Stimulated activated CD4-positive, alpha-beta T cell treated with anti-CD3 and anti-CD28 coated beads, TNF-alpha, amount 100 ng/mL, for 24 hours (primary cell): ENCODE results near the gene ACAP1.
"Not testable (repeated sequence)": the region's sequence is repeated elsewhere in the genome, so short reads cannot be mapped to it uniquely, and the experiment has no call there.

Experiments
- DNase-seq, 3 experiments: peaks; one replicate each; pipeline ENCODE4 v3.0.0-alpha.2; 2020; ENCODE audit warnings: low read depth in 3 of 3

The ACAP1 gene

GRCh38 chr17:7354262-7354843, 18.0 kb downstream of the ACAP1 start:
- no peak for DNase-seq

DNA sequence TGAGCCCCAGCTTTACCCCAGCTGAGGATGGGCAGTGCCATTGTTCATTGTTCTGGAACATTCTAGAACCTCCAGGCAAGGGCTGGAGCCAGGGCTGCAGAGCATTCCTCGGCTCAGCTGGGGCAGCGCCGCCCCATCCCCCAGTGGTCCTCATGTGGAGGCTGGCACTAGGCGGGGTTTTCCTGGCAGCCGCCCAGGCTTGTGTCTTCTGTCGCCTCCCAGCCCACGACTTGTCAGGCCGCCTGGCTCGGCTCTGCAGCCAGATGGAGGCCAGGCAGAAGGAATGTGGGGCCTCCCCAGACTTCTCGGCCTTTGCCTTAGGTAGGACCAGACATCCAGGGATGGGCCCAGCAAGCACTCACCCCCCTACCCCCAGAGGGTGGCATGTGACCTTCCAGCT, 18.7 kb downstream of the ACAP1 start, which contains the start of gene TMEM95:
Gene TMEM95 (plus strand): TSS at position 104 of the 400 bp plus-strand sequence. CDS start 49 bp downstream, at position 153.
- DNase-seq: no peak

- DNase-seq: no peak
Observed at GRCh38 chr17:7355573-7355972, 19.2 kb downstream of the ACAP1 start.

- DNase-seq: peak; percentile 72 to 87 (median 74)
Observed at GRCh38 chr17:7356072-7356549, 19.8 kb downstream of the ACAP1 start.

- DNase-seq: no peak
Observed at GRCh38 chr17:7356756-7357155, 20.4 kb downstream of the ACAP1 start.

GRCh38 chr17:7357381-7357780, 21.1 kb downstream of the ACAP1 start:
- no peak for DNase-seq

DNA sequence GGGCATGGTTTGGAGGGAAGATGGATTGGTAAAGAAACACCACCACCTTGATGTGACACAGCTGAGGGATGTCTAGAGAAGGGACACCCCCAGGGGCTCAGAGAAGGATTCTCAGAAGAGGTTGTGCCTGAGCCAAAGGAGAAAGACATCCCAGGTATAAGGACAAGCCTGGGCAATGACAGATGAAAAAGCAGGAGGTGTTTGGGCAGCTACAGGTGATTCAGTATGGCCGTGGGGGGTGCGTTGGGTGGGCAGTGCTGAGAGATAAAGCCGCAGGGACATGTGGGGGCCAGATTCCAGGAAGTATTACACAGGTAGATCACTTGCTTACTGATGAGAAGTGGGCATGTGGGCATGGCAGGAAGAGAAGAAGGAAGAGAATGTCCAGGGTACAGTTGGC, 25.6 kb downstream of the ACAP1 start:
- DNase-seq: no peak

DNA sequence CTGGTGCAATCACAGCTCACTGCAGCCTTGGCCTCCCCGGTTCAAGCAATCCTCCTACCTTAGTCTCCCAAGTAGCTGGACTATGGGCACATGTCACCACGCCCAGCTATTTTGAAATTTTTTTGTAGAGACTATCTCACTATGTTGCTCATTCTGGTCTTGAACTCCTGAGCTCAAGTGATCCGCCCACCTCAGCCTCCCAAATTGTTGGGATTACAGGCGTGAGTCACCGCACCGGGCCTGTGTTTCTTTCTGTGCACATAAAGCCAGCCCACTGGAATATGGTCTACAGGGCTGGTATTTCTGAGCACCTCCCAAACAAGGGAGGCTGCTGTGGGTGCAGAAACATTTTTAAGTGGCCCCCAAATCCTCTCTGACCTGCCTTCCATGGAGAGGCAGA, 27.0 kb downstream of the ACAP1 start:
- DNase-seq: no peak

DNA sequence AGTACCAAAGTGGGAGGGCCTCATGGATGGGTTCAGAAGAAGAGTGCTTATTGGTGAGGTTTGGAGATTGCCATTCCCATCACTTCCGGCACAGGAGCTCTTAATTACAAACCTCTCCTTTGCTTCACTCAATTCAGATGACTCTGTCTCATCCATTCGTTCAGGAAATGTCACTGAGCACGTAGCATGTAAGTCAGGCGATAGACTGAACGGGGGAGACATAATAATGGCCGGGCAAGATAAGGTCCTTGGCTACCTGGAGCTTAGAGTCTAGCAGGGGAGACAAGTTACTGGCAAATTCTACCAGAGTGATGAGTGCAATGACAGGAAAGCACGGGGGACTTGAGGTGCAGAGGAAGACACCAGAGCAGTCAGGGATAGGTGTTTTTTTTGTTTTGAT, 29.6 kb downstream of the ACAP1 start:
- not testable (repeated sequence) for DNase-seq

GRCh38 chr17:7367083-7367482, 30.8 kb downstream of the ACAP1 start:
- no peak for DNase-seq

DNA sequence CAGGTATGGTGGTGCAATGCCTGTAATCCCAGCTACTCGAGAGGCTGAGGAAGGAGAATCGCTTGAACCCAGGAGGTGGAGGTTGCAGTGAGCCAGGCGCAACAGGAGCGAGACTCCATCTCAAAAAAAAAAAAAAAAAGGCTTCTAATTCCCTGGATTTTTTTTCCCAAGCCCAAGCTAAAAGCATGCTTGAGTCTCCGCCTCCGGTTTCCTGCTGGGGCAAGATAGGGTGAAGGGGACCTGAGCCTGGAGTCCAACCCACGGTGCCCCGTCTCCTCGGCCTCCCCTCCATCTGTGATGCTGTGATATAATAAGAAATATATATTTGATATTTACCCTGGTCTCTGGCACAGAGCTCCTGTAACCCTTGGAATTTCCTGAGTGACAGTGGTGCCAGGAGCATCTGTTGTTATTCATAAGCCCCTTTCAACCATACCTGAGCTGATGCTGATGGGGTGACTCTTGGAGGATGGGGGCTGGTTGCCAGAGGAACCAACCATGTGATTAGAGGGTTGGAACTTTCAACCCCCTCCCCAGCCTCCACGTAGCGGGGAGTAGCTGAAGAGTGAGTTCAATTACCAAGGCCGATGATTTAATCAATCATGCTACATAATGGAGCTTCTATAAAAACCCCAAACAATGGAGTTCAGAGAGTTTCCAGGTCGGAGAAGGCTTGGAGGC, 31.7 kb downstream of the ACAP1 start:
- DNase-seq: no peak

- not testable (repeated sequence) for DNase-seq
Observed at GRCh38 chr17:7368599-7368994, 32.3 kb downstream of the ACAP1 start.

DNA sequence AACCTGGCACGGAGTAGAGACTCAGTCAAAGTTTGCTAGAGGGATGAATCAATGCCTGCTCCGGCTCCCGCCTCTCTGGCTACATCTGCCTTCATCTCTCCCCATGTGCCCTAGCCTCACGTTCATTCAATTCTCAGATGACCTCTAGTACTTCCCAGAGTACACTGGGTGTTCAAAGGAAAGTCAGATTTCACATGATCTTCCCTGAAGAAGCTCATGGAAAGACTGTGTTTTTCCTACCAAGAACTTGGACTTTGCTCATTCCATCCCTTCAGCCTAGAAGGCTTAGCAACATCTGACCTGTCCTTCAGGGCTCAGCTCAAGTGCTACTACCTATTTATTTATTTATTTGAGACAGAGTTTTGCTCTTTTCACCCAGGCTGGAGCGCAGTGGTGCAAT, 33.5 kb downstream of the ACAP1 start:
- DNase-seq: no peak

- DNase-seq: no peak
Observed at GRCh38 chr17:7370853-7371252, 34.5 kb downstream of the ACAP1 start.

GRCh38 chr17:7374353-7374752, 38.0 kb downstream of the ACAP1 start:
- no peak for DNase-seq

GRCh38 chr17:7379134-7379533, 42.8 kb downstream of the ACAP1 start:
- DNase-seq: no peak

GRCh38 chr17:7380321-7380720, 44.0 kb downstream of the ACAP1 start:
- no peak for DNase-seq

DNA sequence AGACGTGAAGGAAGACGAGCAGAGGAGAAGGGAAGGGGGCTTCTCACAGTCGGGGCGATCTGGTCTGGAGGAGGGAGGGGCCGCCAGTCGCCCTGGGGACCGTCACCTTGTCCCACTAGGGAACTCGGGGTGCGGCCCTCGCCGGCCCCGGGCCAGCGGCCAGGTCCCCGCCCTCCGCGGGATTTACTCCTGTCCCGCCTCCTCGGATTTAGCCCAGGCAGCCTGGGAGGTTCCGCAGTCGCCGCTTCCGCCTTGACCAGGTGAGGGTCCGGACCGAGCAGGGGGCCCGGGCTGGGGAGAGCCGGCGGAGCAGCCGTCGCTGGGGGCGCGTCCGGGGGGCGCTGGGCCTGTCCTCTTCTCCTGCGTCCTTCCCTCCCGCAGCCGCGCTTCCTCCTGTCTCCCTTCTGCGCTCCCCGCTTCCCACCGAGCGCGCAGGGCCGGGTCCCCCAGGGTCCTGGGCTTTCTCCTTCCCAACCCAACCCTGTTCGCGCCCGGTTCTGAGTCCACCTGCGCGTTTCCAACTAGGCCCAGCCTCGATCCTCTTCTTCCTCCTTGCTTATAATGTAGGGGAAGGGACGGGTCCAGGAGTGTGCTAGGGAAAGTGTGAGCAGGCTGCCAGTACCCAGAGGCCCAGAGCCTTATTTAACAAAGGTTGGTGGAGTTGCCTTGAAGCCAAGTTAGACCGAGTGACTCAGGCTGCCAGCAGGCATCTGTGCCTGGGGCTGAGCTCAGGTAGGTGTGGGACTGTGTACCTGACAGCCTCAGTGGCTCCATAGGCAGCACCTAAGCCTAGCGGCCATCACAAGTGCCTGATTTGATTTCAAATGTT, 44.7 kb downstream of the ACAP1 start, which contains the start of gene TNK1:
Gene TNK1 (plus strand): TSS at position 235 of the 829 bp plus-strand sequence. CDS start 1,838 bp downstream, outside the sequence.
- no peak for DNase-seq

DNA sequence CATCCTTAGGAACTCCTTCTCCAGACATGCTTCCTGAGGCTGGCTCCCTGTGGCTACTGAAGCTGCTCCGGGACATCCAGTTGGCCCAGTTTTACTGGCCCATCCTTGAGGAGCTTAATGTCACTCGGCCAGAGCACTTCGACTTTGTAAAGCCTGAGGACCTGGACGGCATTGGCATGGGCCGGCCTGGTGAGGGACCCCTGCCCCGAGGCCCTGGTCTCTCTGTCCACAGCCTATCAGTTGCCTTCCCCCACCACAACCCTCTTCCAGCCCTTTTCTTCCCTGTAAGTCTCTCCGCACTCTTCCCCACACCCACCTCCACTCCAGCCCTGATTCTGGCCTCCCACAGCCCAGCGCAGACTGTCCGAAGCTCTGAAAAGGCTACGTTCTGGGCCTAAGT, 46.6 kb downstream of the ACAP1 start:
- no peak for DNase-seq

DNA sequence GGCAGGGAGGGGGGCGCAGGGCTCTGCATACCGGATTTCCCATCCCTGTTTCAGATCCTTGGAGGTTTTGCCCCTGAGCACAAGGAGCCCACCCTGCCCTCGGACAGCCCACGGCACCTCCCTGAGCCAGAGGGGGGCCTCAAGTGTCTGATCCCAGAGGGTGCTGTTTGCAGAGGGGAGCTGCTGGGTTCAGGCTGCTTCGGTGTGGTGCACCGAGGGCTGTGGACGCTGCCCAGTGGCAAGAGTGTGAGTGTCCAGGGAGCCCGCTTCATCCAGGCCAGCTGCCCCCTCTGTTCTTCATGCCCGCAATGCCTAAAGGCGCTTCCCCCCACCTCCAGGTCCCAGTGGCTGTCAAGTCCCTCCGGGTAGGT, 47.0 kb downstream of the ACAP1 start:
- no peak for DNase-seq

DNA sequence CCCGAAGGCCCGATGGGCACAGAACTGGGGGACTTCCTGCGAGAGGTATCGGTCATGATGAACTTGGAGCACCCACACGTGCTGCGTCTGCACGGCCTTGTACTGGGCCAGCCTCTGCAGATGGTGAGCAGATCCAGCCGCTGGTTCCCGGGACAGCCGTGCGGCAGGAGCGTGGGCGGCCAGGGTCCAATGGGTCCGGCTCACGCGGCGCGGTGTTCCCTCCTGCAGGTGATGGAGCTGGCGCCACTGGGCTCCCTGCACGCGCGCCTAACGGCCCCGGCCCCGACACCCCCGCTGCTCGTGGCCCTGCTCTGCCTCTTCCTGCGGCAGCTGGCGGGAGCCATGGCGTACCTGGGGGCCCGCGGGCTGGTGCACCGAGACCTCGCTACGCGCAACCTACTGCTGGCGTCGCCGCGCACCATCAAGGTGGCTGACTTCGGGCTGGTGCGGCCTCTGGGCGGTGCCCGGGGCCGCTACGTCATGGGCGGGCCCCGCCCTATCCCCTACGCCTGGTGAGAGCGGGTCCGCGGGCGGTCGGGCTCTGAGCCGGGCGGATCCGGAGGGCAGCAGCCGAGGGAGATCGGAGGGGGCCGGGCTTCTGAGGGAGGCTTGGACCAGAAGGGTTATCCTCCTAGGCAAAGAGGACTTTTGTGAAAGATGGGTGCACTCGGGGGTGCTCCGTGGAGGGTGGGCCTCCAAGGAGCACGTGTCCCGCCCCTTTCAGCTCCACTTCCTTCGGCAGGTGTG, 47.6 kb downstream of the ACAP1 start:
- peak; percentile 50 to 79 (median 63) for DNase-seq
